GM23338 (cell line): ENCODE measurements around the gene RAB13. TPM values are rescaled to one million over a fixed set of nuclear protein-coding genes. Genes with fewer than 3 reads are reported as not detected.

Experiments
- ATAC-seq: fragments of 200-7000 bp; cut with Tn5 transposase; 3 replicates; pipeline ENCODE4 v1.9.1; 2020
- DNase-seq: peaks from one replicate; pipeline ENCODE4 v3.0.0-alpha.2; 2015; ENCODE audit warnings: low spot score
- H2AFZ ChIP-seq: fragments of 200-600 bp; sonication (generic); 2 replicates; pipeline ENCODE4 v1.8.0; 2016; ENCODE audit warnings: antibody characterized with exemption, mild to moderate bottlenecking, moderate library complexity
- H3F3A ChIP-seq: fragments of 200-600 bp; sonication (generic); replicated peaks from 2 replicates; pipeline ENCODE4 v1.8.0; 2017; ENCODE audit warnings: antibody characterized with exemption, mixed run types, low read depth
- H3K27ac ChIP-seq: fragments of 200-600 bp; sonication (generic); 2 replicates; pipeline ENCODE4 v1.6.1; 2016; ENCODE audit warnings: low read depth
- H3K27me3 ChIP-seq: fragments of 200-600 bp; sonication (generic); 2 replicates; pipeline ENCODE4 v1.8.0; 2016; ENCODE audit warnings: mild to moderate bottlenecking, mixed run types, moderate library complexity; ENCODE audit not compliant: insufficient read depth
- H3K36me3 ChIP-seq: fragments of 200-600 bp; sonication (generic); 2 replicates; pipeline ENCODE4 v1.8.0; 2016; ENCODE audit warnings: mild to moderate bottlenecking; ENCODE audit not compliant: insufficient read depth
- H3K4me1 ChIP-seq: fragments of 200-600 bp; sonication (generic); 2 replicates; pipeline ENCODE4 v1.8.0; 2016; ENCODE audit warnings: mild to moderate bottlenecking, moderate library complexity; ENCODE audit not compliant: insufficient read depth
- H3K4me2 ChIP-seq: fragments of 200-600 bp; sonication (generic); 2 replicates; pipeline ENCODE4 v1.7.1; 2017; ENCODE audit warnings: mixed run types
- H3K4me3 ChIP-seq: fragments of 200-600 bp; sonication (generic); 2 replicates; pipeline ENCODE4 v1.6.1; 2016; ENCODE audit warnings: mixed run types
- H3K79me2 ChIP-seq: fragments of 200-600 bp; sonication (generic); replicated peaks from 2 replicates; pipeline ENCODE4 v1.8.0; 2017; ENCODE audit warnings: mild to moderate bottlenecking; ENCODE audit not compliant: insufficient read depth
- H3K9me2 ChIP-seq: fragments of 200-600 bp; sonication (generic); 2 replicates; pipeline ENCODE4 v1.8.0; 2017; ENCODE audit not compliant: insufficient read depth
- H4K20me1 ChIP-seq: fragments of 200-600 bp; sonication (generic); replicated peaks from 2 replicates; pipeline ENCODE4 v1.8.0; 2017; ENCODE audit warnings: mild to moderate bottlenecking; ENCODE audit not compliant: insufficient read depth
- H3K27ac Mint-ChIP-seq: 2 replicates; pipeline ENCODE4 v1.8.0; 2020; ENCODE audit warnings: inconsistent platforms, mild to moderate bottlenecking, moderate library complexity, mixed read lengths
- H3K27me3 Mint-ChIP-seq: 3 replicates; pipeline ENCODE4 v1.8.0; 2022; ENCODE audit warnings: low read depth, mild to moderate bottlenecking, moderate library complexity, mixed read lengths, inconsistent platforms; ENCODE audit not compliant: insufficient read depth, poor library complexity
- H3K36me3 Mint-ChIP-seq: 3 replicates; pipeline ENCODE4 v1.8.0; 2021; ENCODE audit warnings: low read depth, mild to moderate bottlenecking, inconsistent platforms, moderate library complexity, mixed read lengths
- H3K4me1 Mint-ChIP-seq: 3 replicates; pipeline ENCODE4 v1.8.0; 2020; ENCODE audit warnings: mild to moderate bottlenecking, inconsistent platforms, mixed read lengths
- H3K4me3 Mint-ChIP-seq: 3 replicates; pipeline ENCODE4 v1.8.0; 2021; ENCODE audit warnings: moderate library complexity, mild to moderate bottlenecking, inconsistent platforms, mixed read lengths
- H3K9me3 Mint-ChIP-seq: 3 replicates; pipeline ENCODE4 v1.8.0; 2020; ENCODE audit warnings: moderate library complexity, mild to moderate bottlenecking, inconsistent platforms, mixed read lengths
- CREB1 ChIP-seq: fragments of 250-450 bp; sonication (Bioruptor Pico); IDR thresholded peaks from 2 replicates; pipeline ENCODE4 v1.5.0; 2020; ENCODE audit warnings: low read depth, mild to moderate bottlenecking, moderate library complexity
- CTCF ChIP-seq, 2 experiments: fragments of 200-600 bp in 1 of 2; sonication (generic) in 1 of 2; conservative IDR thresholded peaks; 2 replicates each; pipeline versions ENCODE4 v1.5.1 to v1.6.1; 2016 to 2017; ENCODE audit warnings: antibody characterized with exemption in 2 of 2, low read depth in 2 of 2, mild to moderate bottlenecking in 2 of 2, moderate library complexity in 1 of 2
- ETS1 ChIP-seq: IDR thresholded peaks from 2 replicates; pipeline ENCODE4 v1.6.1; 2016; ENCODE audit warnings: antibody characterized with exemption
- EZH2 ChIP-seq: fragments of 200-600 bp; sonication (generic); IDR thresholded peaks from one replicate; pipeline ENCODE4 v1.8.0; 2017; ENCODE audit warnings: antibody characterized with exemption, mild to moderate bottlenecking, low read depth; ENCODE audit not compliant: unreplicated experiment
- EZH2phosphoT487 ChIP-seq: fragments of 200-600 bp; sonication (generic); IDR thresholded peaks from one replicate; pipeline ENCODE4 v1.8.1; 2018; ENCODE audit warnings: antibody characterized with exemption; ENCODE audit not compliant: unreplicated experiment
- JUNB ChIP-seq: IDR thresholded peaks from one replicate; pipeline ENCODE4 v1.6.1; 2016; ENCODE audit warnings: antibody characterized with exemption; ENCODE audit not compliant: unreplicated experiment
- NANOG ChIP-seq: IDR thresholded peaks from 2 replicates; pipeline ENCODE4 v1.6.1; 2016; ENCODE audit warnings: antibody characterized with exemption, borderline replicate concordance
- POLR2AphosphoS5 ChIP-seq: IDR thresholded peaks from 2 replicates; pipeline ENCODE4 v1.6.1; 2016; ENCODE audit warnings: antibody characterized with exemption, low read depth
- STAT1 ChIP-seq: IDR thresholded peaks from one replicate; pipeline ENCODE4 v1.6.1; 2016; ENCODE audit warnings: antibody characterized with exemption; ENCODE audit not compliant: unreplicated experiment
- ZNF114 ChIP-seq: fragments of 250-450 bp; sonication (Bioruptor Pico); IDR thresholded peaks from 2 replicates; pipeline ENCODE4 v1.5.0; 2020; ENCODE audit warnings: mild to moderate bottlenecking, moderate library complexity
- ZNF331 ChIP-seq: fragments of 250-450 bp; sonication (Bioruptor Pico); IDR thresholded peaks from 2 replicates; pipeline ENCODE4 v1.5.0; 2020; ENCODE audit warnings: low read depth, mild to moderate bottlenecking, moderate library complexity
- ZNF462 ChIP-seq: fragments of 250-450 bp; sonication (Bioruptor Pico); IDR thresholded peaks from 2 replicates; pipeline ENCODE4 v1.5.0; 2020; ENCODE audit warnings: mild to moderate bottlenecking, moderate library complexity
- polyA plus RNA-seq: library from polyadenylated mRNA; unstranded; fragments of >200 nt; fragmentation: Nextera tagmentation; extraction: Ambion mirVana; gene quantifications from 2 replicates; pipeline ENCODE4 v1.2.1, GENCODE V29; 2016
- total RNA-seq: library from RNA; depleted of rRNA; stranded (reverse); fragments of >200 nt; shearing (Covaris generic); gene quantifications from 2 replicates; pipeline ENCODE4 v1.2.3, GENCODE V29; 2014

Gene RAB13
- total and polyA plus RNA-seq, 2 experiments from 2014 or later, result 38.6 to 171 TPM

- H3K27ac ChIP-seq, result no peak overlapping the region
- ATAC-seq (no peak), DNase-seq (no peak)
- no peaks in the 10 kb centered on the region for H3K4me1 ChIP-seq
- no peaks in the 10 kb centered on the region for H4K20me1 ChIP-seq
- H3K9me2 ChIP-seq, result no peaks in the 10 kb centered on the region
- Mint-ChIP-seq H3K9me3 (no peaks in the 10 kb centered on the region), H3K27ac (no peak overlapping the region), H3K27me3 (no peaks in the 10 kb centered on the region), H3K36me3 (no peaks in the 10 kb centered on the region), H3K4me1 (no peaks in the 10 kb centered on the region), H3K4me3 (no peak overlapping the region)
- TF ChIP-seq STAT1 (no peak), NANOG (no peak), EZH2phosphoT487 (no peak), EZH2 (no peak), ZNF114 (CRISPR knock-in tag) (no peak), POLR2AphosphoS5 (no peak), ZNF331 (CRISPR knock-in tag) (no peak), ETS1 (no peak), CREB1 (CRISPR knock-in tag) (no peak)
- no peak overlapping the region for H3K4me2 ChIP-seq
- no peaks in the 10 kb centered on the region for H3K79me2 ChIP-seq
- no peak overlapping the region for H2AFZ ChIP-seq
- H3K36me3 ChIP-seq, result no peaks in the 10 kb centered on the region
- H3K4me3 ChIP-seq, result no peak overlapping the region
- H3K27me3 ChIP-seq, result no peaks in the 10 kb centered on the region
- no peaks in the 10 kb centered on the region for H3F3A ChIP-seq
Measured at GRCh38 chr1:154006136-154006535, 20.0 kb upstream of the RAB13 start.

GRCh38 chr1:154000420-154000819 lies 14.3 kb upstream of the RAB13 start:
- ATAC-seq, result no peak
- Mint-ChIP-seq H3K9me3 (peaks cover 4% of the 10 kb centered on the region; the same call in 2 of the 3 replicates), H3K4me1 (no peaks in the 10 kb centered on the region), H3K27me3 (peaks cover 4% of the 10 kb centered on the region), H3K4me3 (no peak overlapping the region), H3K36me3 (peaks cover 11% of the 10 kb centered on the region), H3K27ac (no peak overlapping the region)
- H3K4me1 ChIP-seq, result no peaks in the 10 kb centered on the region
- no peaks in the 10 kb centered on the region; the same call in 1 of the 2 replicates for H3K36me3 ChIP-seq
- H3K4me2 ChIP-seq, result no peak overlapping the region
- H3K9me2 ChIP-seq, result no peaks in the 10 kb centered on the region
- no peak overlapping the region for H2AFZ ChIP-seq
- H3F3A ChIP-seq, result peaks cover 5% of the 10 kb centered on the region; the same call in 1 of the 2 replicates
- H3K27me3 ChIP-seq, result no peaks in the 10 kb centered on the region
- H4K20me1 ChIP-seq, result no peaks in the 10 kb centered on the region
- no peaks in the 10 kb centered on the region for H3K79me2 ChIP-seq
- DNase-seq, result no peak
- H3K27ac ChIP-seq, result no peak overlapping the region
- no peak overlapping the region for H3K4me3 ChIP-seq
- no peak for TF ChIP-seq CTCF (conservative IDR thresholded peaks at IDR 0.05; ENCODE audit: low read depth in 2 of 2)
- TF ChIP-seq JUNB, result no peak
- no peak for TF ChIP-seq ZNF114 (CRISPR knock-in tag)
- TF ChIP-seq ZNF462 (CRISPR knock-in tag), result no peak
